Smooth muscle cell (in vitro differentiated cells): Measurements from ENCODE around the gene TUBB3. TPM values are rescaled to one million over a fixed set of nuclear protein-coding genes. Genes with fewer than 3 reads are reported as not detected.

Experiments
- DNase-seq: peaks from one replicate; lab custom pipeline; 2025; ENCODE audit not compliant: unreplicated experiment; lab: John Stamatoyannopoulos, UW
- H2AFZ ChIP-seq: fragments of 200-600 bp; sonication (generic); 2 replicates; pipeline ENCODE4 v1.6.0; 2016; ENCODE audit warnings: antibody characterized with exemption, low read depth, mild to moderate bottlenecking
- H3F3A ChIP-seq: fragments of 200-600 bp; sonication (generic); 2 replicates; pipeline ENCODE4 v1.6.0; 2017; ENCODE audit warnings: antibody characterized with exemption, low read depth
- H3K27ac ChIP-seq: fragments of 200-600 bp; sonication (generic); 2 replicates; pipeline ENCODE4 v1.5.1; 2016; ENCODE audit warnings: low read depth, mild to moderate bottlenecking
- H3K27me3 ChIP-seq: fragments of 200-600 bp; sonication (generic); 2 replicates; pipeline ENCODE4 v1.6.1; 2016; ENCODE audit warnings: low read depth, mild to moderate bottlenecking
- H3K36me3 ChIP-seq: fragments of 200-600 bp; sonication (generic); 2 replicates; pipeline ENCODE4 v1.5.1; 2016; ENCODE audit warnings: low read depth
- H3K4me1 ChIP-seq: fragments of 200-600 bp; sonication (generic); 2 replicates; pipeline ENCODE4 v1.5.1; 2016; ENCODE audit warnings: low read depth
- H3K4me2 ChIP-seq: fragments of 200-600 bp; sonication (generic); 2 replicates; pipeline ENCODE4 v1.6.0; 2016; ENCODE audit warnings: mild to moderate bottlenecking
- H3K4me3 ChIP-seq: fragments of 200-600 bp; sonication (generic); 2 replicates; pipeline ENCODE4 v1.5.1; 2016; ENCODE audit warnings: mild to moderate bottlenecking
- H3K79me2 ChIP-seq: fragments of 200-600 bp; sonication (generic); 2 replicates; pipeline ENCODE4 v1.6.0; 2016; ENCODE audit warnings: low read depth, mild to moderate bottlenecking
- H3K9ac ChIP-seq: fragments of 200-600 bp; sonication (generic); 2 replicates; pipeline ENCODE4 v1.6.0; 2016; ENCODE audit warnings: low read depth
- H3K9me3 ChIP-seq: fragments of 200-600 bp; sonication (generic); replicated peaks from 2 replicates; pipeline ENCODE4 v1.5.1; 2016; ENCODE audit warnings: low read depth
- H4K20me1 ChIP-seq: fragments of 200-600 bp; sonication (generic); 2 replicates; pipeline ENCODE4 v1.6.0; 2016; ENCODE audit warnings: low read depth
- CTCF ChIP-seq: fragments of 200-600 bp; sonication (generic); IDR thresholded peaks from 2 replicates; pipeline ENCODE4 v1.5.1; 2017; ENCODE audit warnings: borderline replicate concordance, mild to moderate bottlenecking, antibody characterized with exemption; ENCODE audit not compliant: insufficient read depth, poor library complexity, severe bottlenecking
- WGBS: methylation state at CpG from one replicate; pipeline ENCODE4 v1.1.7; 2016; ENCODE audit warnings: low lambda C conversion rate; 5-methylcytosine and 5-hydroxymethylcytosine counted together
- polyA plus RNA-seq: library from polyadenylated mRNA; unstranded; fragments of >200 nt; fragmentation: Nextera tagmentation; extraction: Ambion mirVana; gene quantifications from 2 replicates; pipeline ENCODE4 v1.2.1, GENCODE V29; 2016
- total RNA-seq: library from RNA; depleted of rRNA; stranded (reverse); fragments of >200 nt; gene quantifications from 2 replicates; pipeline ENCODE4 v1.2.3, GENCODE V29; 2014

Gene TUBB3
- total and polyA plus RNA-seq, 2 experiments from 2014 or later, result 198 to 234 TPM

- 97% methylated on average over 16 of the region's 18 CpGs for WGBS
- H3K79me2 ChIP-seq, result peaks cover 5% of the 10 kb centered on the region
- H4K20me1 ChIP-seq, result peaks cover 68% of the 10 kb centered on the region
- H3K27ac ChIP-seq, result no peak overlapping the region
- no peak for TF ChIP-seq CTCF
- H3K4me2 ChIP-seq, result no peak overlapping the region
- H3K36me3 ChIP-seq, result no peaks in the 10 kb centered on the region
- H3F3A ChIP-seq, result no peaks in the 10 kb centered on the region
- H2AFZ ChIP-seq, result no peak overlapping the region
- no peaks in the 10 kb centered on the region for H3K9me3 ChIP-seq
- no peak for DNase-seq
- H3K27me3 ChIP-seq, result no peaks in the 10 kb centered on the region
- H3K4me3 ChIP-seq, result no peak overlapping the region
- H3K9ac ChIP-seq, result no peak overlapping the region
- H3K4me1 ChIP-seq, result no peaks in the 10 kb centered on the region
Observed at GRCh38 chr16:89892055-89892630, 31.0 kb upstream of the TUBB3 start.

GRCh38 chr16:89892635-89893034 lies 30.5 kb upstream of the TUBB3 start:
- Histone ChIP-seq H4K20me1 (peaks cover 72% of the 10 kb centered on the region), H3F3A (no peaks in the 10 kb centered on the region), H3K36me3 (no peaks in the 10 kb centered on the region), H3K9ac (no peak overlapping the region), H3K4me2 (no peak overlapping the region), H2AFZ (no peak overlapping the region), H3K4me1 (no peaks in the 10 kb centered on the region), H3K9me3 (no peaks in the 10 kb centered on the region), H3K27me3 (no peaks in the 10 kb centered on the region), H3K4me3 (no peak overlapping the region), H3K27ac (no peak overlapping the region), H3K79me2 (peaks cover 5% of the 10 kb centered on the region)
- TF ChIP-seq CTCF, result no peak
- WGBS, result 100% methylated on average over 9 of the region's 9 CpGs
- no peak for DNase-seq

- Histone ChIP-seq H3K9me3 (no peaks in the 10 kb centered on the region), H3F3A (no peaks in the 10 kb centered on the region), H3K79me2 (peaks cover 5% of the 10 kb centered on the region), H3K9ac (no peak overlapping the region), H3K27me3 (no peaks in the 10 kb centered on the region), H3K4me2 (no peak overlapping the region), H3K4me3 (no peak overlapping the region), H4K20me1 (peaks cover 64% of the 10 kb centered on the region), H3K27ac (no peak overlapping the region), H2AFZ (no peak overlapping the region), H3K36me3 (no peaks in the 10 kb centered on the region), H3K4me1 (no peaks in the 10 kb centered on the region)
- TF ChIP-seq CTCF, result no peak
- 97% methylated on average over 30 of the region's 45 CpGs for WGBS
- DNase-seq, result no peak
Observed at GRCh38 chr16:89893642-89894548, 29.2 kb upstream of the TUBB3 start.
